MV-4-11 (cell line): Measurements from ENCODE around the gene ERC2.

Experiments
- DNase-seq: peaks from one replicate; lab custom pipeline; 2025; lab: John Stamatoyannopoulos, UW

ERC2 gene

GRCh38 chr3:56187051-56187450 lies 281.2 kb downstream of the ERC2 start:
- no peak for DNase-seq

DNA sequence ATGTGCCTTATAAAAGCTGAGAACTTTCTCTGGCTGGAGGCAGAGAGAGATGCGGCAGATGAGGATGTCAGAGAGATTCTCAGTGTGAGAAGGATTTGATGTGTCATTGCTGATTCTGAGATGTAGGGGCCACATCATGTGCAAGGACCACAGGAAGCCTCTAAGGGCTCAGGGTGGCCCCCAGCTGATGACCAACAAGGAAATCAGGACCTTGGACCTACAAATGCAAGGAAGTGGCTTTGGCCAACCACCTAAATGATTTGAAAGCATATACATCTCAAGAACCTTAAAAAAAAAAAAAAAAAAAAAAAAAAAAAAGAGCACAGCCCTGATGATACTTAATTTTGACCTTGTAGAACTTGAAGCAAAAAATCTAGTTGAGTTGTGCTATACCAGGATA lies 282.4 kb downstream of the ERC2 start:
- no peak for DNase-seq

- DNase-seq = no peak
Measured at GRCh38 chr3:56183529-56183928, 284.7 kb downstream of the ERC2 start.

- no peak for DNase-seq
Measured at GRCh38 chr3:56180433-56180832, 287.8 kb downstream of the ERC2 start.

- DNase-seq = no peak
Measured at GRCh38 chr3:56173601-56174000, 294.7 kb downstream of the ERC2 start.

DNA sequence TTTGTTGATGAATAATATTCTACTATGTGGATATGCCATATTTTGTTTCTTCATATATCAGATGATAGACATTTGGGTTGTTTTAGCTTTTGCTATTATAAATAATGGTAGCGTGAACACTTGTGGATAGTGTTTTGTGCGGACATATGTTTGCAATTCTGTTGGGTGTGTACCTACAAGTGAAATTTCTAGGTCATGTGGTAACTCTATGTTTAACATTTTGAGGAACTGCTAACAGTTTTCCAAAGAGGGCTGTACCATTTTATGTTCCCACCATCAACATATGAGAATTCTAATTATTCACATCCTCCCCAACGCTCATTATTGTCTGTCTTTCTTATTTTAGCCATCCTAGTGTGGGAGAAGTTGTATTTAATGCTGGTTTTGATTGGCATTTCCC lies 303.8 kb downstream of the ERC2 start:
- DNase-seq = no peak

DNA sequence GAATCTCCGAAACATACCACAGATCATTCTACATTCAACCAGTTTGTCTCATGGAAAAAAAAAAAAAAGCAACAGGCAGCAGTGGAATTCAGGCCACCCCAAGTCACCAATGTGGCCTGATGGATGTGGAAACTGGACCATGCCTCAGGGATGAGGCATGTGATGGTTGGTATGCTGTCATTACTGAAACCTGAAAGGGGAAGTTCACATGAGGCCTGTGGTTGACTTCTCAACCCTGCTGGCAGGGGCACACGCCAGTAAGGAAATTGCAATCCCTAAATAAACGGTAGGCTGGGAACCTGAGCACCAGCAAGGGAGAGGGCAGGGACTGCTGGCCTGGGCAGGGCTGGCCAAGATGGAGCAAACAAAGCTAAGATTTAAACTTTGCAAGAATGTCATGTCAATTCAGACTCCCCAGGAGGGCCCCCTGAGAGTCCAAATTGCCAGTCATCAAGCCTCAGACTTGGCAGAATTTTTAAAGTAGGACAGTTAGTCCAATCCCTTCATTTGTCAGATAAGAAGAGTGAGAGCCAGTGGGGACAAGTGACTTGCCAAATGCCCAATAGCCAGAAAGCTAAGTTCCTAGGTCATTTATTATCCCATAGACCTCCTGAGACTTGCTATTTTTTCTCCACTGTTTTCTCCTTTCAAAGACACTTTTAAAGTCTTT lies 310.4 kb downstream of the ERC2 start:
- DNase-seq = peak; percentile 97

GRCh38 chr3:56154297-56154696 lies 314.0 kb downstream of the ERC2 start:
- DNase-seq = peak; percentile 37

GRCh38 chr3:56147354-56147753 lies 320.9 kb downstream of the ERC2 start:
- DNase-seq = no peak

GRCh38 chr3:56145410-56145809 lies 322.9 kb downstream of the ERC2 start:
- no peak for DNase-seq

DNA sequence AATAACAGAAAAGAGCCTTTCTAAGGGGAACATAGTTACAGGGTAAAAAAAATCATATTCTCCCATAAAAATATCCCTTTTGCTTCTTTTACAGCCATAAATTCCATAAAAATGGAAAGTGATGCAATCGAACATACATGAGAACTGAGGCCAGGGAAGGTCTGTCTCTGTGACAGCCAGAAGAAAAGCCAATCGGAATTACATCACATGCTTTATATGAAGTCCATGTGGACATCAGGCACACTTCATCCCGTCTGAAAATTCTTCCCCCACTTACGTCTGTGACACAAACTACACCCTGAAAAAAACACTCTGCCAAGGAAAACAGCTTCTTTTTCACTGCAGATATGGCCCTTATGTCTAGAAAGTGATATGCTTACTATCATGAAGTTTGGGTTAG lies 323.5 kb downstream of the ERC2 start:
- no peak for DNase-seq

- no peak for DNase-seq
Measured at GRCh38 chr3:56137415-56137814, 330.9 kb downstream of the ERC2 start.

GRCh38 chr3:56136514-56136913 lies 331.8 kb downstream of the ERC2 start:
- no peak for DNase-seq

- no peak for DNase-seq
Measured at GRCh38 chr3:56135941-56136340, 332.3 kb downstream of the ERC2 start.

DNA sequence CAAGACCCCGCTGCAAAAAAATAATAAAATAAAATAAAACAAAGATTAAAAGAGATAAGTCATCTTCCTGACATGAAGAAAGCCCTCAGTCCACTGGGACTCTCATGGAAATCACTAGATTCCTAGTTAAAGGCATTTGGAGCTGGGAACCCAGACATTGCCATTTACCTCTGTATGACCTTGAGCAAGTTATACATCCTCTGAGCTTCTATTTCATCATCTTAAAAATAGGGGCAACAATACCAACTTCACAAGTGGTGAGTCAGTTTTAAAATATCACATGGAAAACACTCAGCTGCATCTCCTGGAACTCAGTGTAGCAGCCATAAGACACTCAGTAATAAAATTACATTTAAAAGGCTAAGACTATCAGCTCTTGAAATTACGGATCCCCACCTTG lies 334.8 kb downstream of the ERC2 start:
- DNase-seq = no peak

DNA sequence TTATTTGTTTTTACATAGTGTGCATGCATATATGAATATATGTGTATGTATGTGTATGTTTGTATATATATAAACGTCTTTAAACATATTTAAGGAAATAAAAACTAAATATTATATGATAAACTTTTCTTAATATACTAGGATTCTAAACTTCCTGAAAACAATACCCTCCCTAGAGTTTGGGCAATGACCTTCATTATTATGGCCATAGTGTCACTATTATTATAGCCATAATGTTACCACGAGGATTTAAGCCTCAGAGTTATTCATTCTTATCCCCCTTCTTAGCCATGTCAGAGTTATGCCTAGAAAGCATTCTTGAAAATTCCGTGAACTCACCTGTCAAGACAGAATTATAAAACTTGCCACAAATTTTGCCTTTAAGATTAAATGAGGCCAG lies 335.5 kb downstream of the ERC2 start:
- DNase-seq = no peak

GRCh38 chr3:56131974-56132590 lies 336.2 kb downstream of the ERC2 start:
- DNase-seq = peak; percentile 82

DNA sequence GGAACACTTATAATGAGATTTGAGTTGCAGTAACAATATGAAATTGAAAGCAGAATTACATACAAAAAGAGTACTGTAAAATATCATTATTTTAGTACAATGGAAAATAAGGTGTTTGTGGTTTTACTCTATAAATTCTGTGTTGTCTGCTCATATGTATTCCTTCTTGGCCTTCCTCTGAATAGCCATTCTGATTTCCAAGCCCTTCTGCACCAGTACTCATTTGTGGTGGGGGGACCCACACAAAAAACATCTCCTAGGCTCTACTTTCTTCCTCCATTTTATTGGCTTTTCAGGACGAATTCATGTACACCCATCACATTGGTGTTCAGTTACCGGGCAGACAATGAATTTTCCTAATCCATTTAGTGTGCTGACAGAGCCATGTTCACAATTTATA lies 338.2 kb downstream of the ERC2 start:
- no peak for DNase-seq

- DNase-seq = no peak
Measured at GRCh38 chr3:56126632-56127031, 341.6 kb downstream of the ERC2 start.

DNA sequence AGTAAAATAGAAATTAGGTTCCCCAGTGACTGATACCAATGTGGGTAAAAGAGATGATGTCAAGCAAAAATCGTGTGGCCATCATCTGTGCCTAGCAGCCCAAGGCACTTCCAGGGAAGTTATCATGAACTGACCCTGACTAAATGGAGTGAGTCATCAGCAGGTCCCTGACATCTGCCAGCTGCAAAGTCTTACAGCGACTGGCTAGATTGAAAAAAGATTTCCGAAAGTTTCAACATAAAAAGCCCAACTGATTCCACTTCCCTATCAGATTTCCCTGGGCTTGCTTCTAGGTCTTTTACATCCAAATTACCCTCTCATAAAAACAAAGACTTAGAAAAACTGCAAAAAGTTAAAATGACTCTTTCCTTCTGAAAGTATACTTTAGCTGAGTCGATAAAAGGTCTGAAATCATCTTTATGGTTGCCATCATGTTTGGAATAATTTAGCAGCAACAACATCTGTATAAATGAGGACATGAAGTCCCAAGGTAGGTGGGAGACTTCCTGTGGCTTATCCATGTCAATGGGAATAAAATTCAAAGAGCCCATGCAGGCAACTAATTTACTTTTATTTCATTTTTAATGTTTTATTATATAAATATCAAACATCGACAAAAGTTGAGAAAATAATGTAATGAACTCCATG lies 342.8 kb downstream of the ERC2 start:
- DNase-seq = peak; percentile 95

- no peak for DNase-seq
Measured at GRCh38 chr3:56124546-56124945, 343.7 kb downstream of the ERC2 start.

DNA sequence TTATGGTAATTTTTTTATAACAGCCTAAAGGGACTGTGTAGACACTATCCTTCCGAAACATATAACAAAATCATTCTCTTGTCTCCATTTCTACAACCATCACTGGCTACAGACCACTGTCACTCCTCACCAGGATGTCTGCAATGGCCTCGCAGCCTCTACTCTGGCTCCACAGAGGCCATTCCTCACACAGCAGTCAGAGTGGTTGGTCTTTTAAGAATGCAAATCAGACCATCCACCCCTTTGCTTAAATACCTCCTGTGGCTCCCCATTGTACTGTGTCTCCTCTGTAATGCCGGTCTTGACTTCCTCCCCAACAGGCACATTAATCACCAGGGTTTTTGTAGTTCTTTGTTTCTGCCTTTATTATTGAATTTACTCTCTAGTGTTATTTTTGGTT lies 344.8 kb downstream of the ERC2 start:
- DNase-seq = no peak

GRCh38 chr3:56122911-56123310 lies 345.4 kb downstream of the ERC2 start:
- no peak for DNase-seq

DNA sequence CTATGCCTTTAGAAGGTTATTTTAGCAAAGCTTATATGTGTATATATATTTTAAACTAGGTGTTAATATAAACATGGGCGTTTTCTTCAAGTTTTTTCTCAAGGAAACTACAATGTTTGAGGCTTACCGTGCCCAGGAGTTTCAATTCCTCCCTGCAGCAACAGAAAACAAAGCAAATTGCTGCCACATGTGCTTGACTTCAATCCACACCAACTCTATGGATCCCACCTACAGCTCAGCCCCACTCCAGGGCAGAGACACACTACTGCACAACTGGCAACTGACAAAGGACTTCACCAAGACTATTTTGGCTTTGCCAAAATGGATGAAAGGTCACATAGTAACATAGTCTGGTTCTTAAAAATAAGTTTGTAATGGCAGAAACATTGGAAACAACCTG lies 346.6 kb downstream of the ERC2 start:
- peak; percentile 61 for DNase-seq
